Right lung (tissue), 5 donors: ENCODE measurements around the gene RNPS1. TPM values are rescaled to one million over a fixed set of nuclear protein-coding genes. Genes with fewer than 3 reads are reported as not detected.

Source experiments
- polyA plus RNA-seq, 5 donors: library from polyadenylated mRNA; unstranded; fragments of 120-200 nt; gene quantifications; one replicate each; pipeline versions ENCODE4 v1.2.1 to v1.2.3, GENCODE V29; 2013; ENCODE audit warnings: inconsistent platforms in 1 of 5, low replicate concordance in 1 of 5; ENCODE audit not compliant: insufficient read length in 5 of 5, insufficient read depth in 1 of 5

The RNPS1 gene
- polyA plus RNA-seq, 5 donors: 158 to 210 (median 178) TPM

Other genes with a start within 250 kb of the RNPS1 start
- gene NPW, start 248.3 kb downstream of the RNPS1 start, polyA plus RNA-seq: 1 to 10 TPM; 1.1 to 7.9 (median 2.3) TPM
- 100 to 1,000 TPM in 2 of 5 donors, 10 to 100 TPM in 3; 63.1 to 196 (median 91.8) TPM for gene NHERF2, start 241.2 kb downstream of the RNPS1 start, polyA plus RNA-seq
- gene NTHL1, start 220.3 kb downstream of the RNPS1 start, polyA plus RNA-seq: 10 to 100 TPM; 21.0 to 41.2 (median 26.9) TPM
- 100 to 1,000 TPM; 100 to 149 (median 120) TPM for gene TSC2, start 220.1 kb downstream of the RNPS1 start, polyA plus RNA-seq
- 100 to 1,000 TPM in 3 of 5 donors, 10 to 100 TPM in 2; 66.7 to 168 (median 123) TPM for gene PKD1, start 132.2 kb downstream of the RNPS1 start, polyA plus RNA-seq
- gene RAB26, start 119.5 kb downstream of the RNPS1 start, polyA plus RNA-seq: 1 to 10 TPM; 1.0 to 1.8 (median 1.5) TPM
- gene TRAF7, start 112.3 kb downstream of the RNPS1 start, polyA plus RNA-seq: 10 to 100 TPM; 41.0 to 62.8 (median 45.7) TPM
- under 1 TPM; 0.16 to 0.85 (median 0.50) TPM for gene CASKIN1, start 71.5 kb downstream of the RNPS1 start, polyA plus RNA-seq
- gene MLST8, start 62.7 kb downstream of the RNPS1 start, polyA plus RNA-seq: 10 to 100 TPM; 32.3 to 48.6 (median 33.9) TPM
- gene BRICD5, start 57.3 kb downstream of the RNPS1 start, polyA plus RNA-seq: 1 to 10 TPM; 2.6 to 9.0 (median 5.8) TPM
- gene PGP, start 53.3 kb downstream of the RNPS1 start, polyA plus RNA-seq: 10 to 100 TPM in 1 of 5 donors, 1 to 10 TPM in 4; 7.2 to 13.3 (median 9.1) TPM
- gene E4F1, start 44.5 kb downstream of the RNPS1 start, polyA plus RNA-seq: 10 to 100 TPM in 4 of 5 donors, 1 to 10 TPM in 1; 9.7 to 24.6 (median 15.3) TPM
- 1 to 10 TPM in 1 of 5 donors, under 1 TPM in 4; 0.60 to 1.2 (median 0.77) TPM for gene DNASE1L2, start 31.7 kb downstream of the RNPS1 start, polyA plus RNA-seq
- 10 to 100 TPM; 37.2 to 76.1 (median 44.8) TPM for gene ECI1, start 16.5 kb downstream of the RNPS1 start, polyA plus RNA-seq
- 10 to 100 TPM in 2 of 5 donors, 1 to 10 TPM in 3; 6.8 to 16.1 (median 7.3) TPM for gene ABCA3, start 72.6 kb upstream of the RNPS1 start, polyA plus RNA-seq
- gene CCNF, start 161.3 kb upstream of the RNPS1 start, polyA plus RNA-seq: 10 to 100 TPM in 1 of 5 donors, 1 to 10 TPM in 4; 8.9 to 13.2 (median 9.2) TPM
- gene TEDC2, start 192.0 kb upstream of the RNPS1 start, polyA plus RNA-seq: 10 to 100 TPM in 2 of 5 donors, 1 to 10 TPM in 3; 6.2 to 11.9 (median 8.0) TPM
- 1 to 10 TPM; 2.4 to 6.5 (median 4.7) TPM for gene NTN3, start 203.2 kb upstream of the RNPS1 start, polyA plus RNA-seq
- gene TBC1D24, start 207.0 kb upstream of the RNPS1 start, polyA plus RNA-seq: 10 to 100 TPM; 11.6 to 20.5 (median 17.2) TPM
- 100 to 1,000 TPM in 2 of 5 donors, 10 to 100 TPM in 3; 60.5 to 158 (median 87.5) TPM for gene ATP6V0C, start 245.8 kb upstream of the RNPS1 start, polyA plus RNA-seq